Tibial artery (tissue), 4 donors: Measurements from ENCODE around the gene ID2.

Source experiments
- DNase-seq, 2 donors: peaks; one replicate each; pipeline ENCODE4 v3.0.0-alpha.2; 2019
- H3K27ac ChIP-seq, 2 donors: fragments of 200-600 bp; sonication (generic) in 1 of 2; 1 replicate in 1 of 2; 2 replicates in 1 of 2; pipeline ENCODE4 v1.5.1; 2018 to 2019; ENCODE audit warnings: mild to moderate bottlenecking in 1 of 2
- H3K27me3 ChIP-seq, 2 donors: fragments of 200-600 bp; sonication (generic) in 1 of 2; one replicate each; pipeline versions ENCODE4 v1.5.1 to v1.6.0; 2016 to 2019
- H3K36me3 ChIP-seq, 3 donors: fragments of 200-600 bp; sonication (generic) in 2 of 3; one replicate each; pipeline ENCODE4 v1.5.1; 2016 to 2019; ENCODE audit warnings: mild to moderate bottlenecking in 2 of 3
- H3K4me1 ChIP-seq, 4 donors: fragments of 200-600 bp; sonication (generic) in 2 of 4; 1 replicate in 3 of 4; 2 replicates in 1 of 4; pipeline ENCODE4 v1.5.1; 2016 to 2019
- H3K4me3 ChIP-seq, 2 donors: fragments of 200-600 bp; sonication (generic) in 1 of 2; 1 replicate in 1 of 2; 2 replicates in 1 of 2; pipeline ENCODE4 v1.5.1; 2018 to 2019; ENCODE audit warnings: mild to moderate bottlenecking in 2 of 2
- H3K9me3 ChIP-seq, 3 donors: fragments of 200-600 bp; sonication (generic) in 1 of 3; one replicate each; pipeline ENCODE4 v1.5.1; 2016 to 2019
- intact Hi-C: fragments of 100-400 bp; cut with DNase I; formaldehyde crosslinking; loops from one replicate; pipeline ENCODE4 v1.15.0; 2023; ENCODE audit warnings: low total_unique reads
- TF ChIP-seq, protein P1 (sequence below), 2 experiments: fragments of 200-600 bp in 1 of 2; fragments of 450-650 bp in 1 of 2; IDR thresholded peaks; one replicate each; pipeline ENCODE4 v1.5.1; 2017 to 2019; ENCODE audit warnings: antibody characterized with exemption in 2 of 2, mild to moderate bottlenecking in 1 of 2, moderate library complexity in 1 of 2

The ID2 gene

DNA sequence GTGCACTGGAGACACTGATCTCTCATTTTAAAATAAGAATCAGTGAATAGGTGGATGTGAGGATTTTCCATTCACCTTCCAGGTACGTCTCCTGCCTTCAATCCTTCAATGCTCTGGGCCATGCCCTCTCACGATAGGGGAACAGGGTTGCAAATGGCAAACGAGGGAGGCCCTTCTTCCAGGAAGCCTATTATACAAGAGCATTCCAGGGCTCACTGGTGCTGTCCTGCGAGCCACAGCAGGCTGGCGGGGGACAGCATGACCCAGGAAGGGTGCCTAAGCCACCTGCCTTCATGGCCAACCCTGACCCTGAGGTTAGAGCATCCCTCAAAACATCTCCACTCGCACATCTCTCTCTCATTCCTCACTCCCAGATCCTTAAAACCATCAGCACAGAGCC is 20.6 kb upstream of the ID2 start:
- intact Hi-C loops = no loop called here
- DNase-seq = peak in 1 of 2 donors; percentile 17
- no peaks in the 10 kb centered on the region for H3K9me3 ChIP-seq
- H3K36me3 ChIP-seq = no peaks in the 10 kb centered on the region
- TF ChIP-seq, protein P1, sequence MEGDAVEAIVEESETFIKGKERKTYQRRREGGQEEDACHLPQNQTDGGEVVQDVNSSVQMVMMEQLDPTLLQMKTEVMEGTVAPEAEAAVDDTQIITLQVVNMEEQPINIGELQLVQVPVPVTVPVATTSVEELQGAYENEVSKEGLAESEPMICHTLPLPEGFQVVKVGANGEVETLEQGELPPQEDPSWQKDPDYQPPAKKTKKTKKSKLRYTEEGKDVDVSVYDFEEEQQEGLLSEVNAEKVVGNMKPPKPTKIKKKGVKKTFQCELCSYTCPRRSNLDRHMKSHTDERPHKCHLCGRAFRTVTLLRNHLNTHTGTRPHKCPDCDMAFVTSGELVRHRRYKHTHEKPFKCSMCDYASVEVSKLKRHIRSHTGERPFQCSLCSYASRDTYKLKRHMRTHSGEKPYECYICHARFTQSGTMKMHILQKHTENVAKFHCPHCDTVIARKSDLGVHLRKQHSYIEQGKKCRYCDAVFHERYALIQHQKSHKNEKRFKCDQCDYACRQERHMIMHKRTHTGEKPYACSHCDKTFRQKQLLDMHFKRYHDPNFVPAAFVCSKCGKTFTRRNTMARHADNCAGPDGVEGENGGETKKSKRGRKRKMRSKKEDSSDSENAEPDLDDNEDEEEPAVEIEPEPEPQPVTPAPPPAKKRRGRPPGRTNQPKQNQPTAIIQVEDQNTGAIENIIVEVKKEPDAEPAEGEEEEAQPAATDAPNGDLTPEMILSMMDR (IDR thresholded peaks at IDR 0.05) = no peak
- H3K27ac ChIP-seq = peak overlapping the region in 1 of 2 donors; percentile 42
- H3K4me1 ChIP-seq = peaks cover 0 to 7% (median 0%) of the 10 kb centered on the region in 4 donors
- H3K4me3 ChIP-seq = no peak overlapping the region
- H3K27me3 ChIP-seq = no peaks in the 10 kb centered on the region

DNA sequence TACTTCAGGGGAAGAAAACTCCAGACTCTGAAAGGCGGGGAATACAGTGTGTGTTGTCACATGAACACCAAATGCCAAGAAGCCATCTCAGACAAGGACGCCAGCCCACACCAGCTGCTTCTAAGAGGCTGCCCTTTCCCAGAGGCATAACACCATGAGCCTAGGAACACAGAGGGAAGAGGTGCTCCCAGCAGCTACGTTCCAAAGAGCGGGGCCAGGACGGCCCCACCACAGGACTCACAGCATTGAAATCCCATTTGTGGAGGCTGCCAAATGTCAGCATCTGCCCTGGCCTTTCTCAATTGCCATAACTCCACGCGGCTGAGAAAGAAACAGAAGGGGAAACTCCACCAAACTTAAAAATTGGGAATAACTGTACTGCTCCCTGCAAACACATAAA is 20.1 kb upstream of the ID2 start:
- H3K9me3 ChIP-seq = no peaks in the 10 kb centered on the region
- H3K27ac ChIP-seq = peak overlapping the region; percentile 11 to 42
- no peaks in the 10 kb centered on the region for H3K36me3 ChIP-seq
- DNase-seq = peak in 1 of 2 donors; percentile 62
- peaks cover 0 to 7% (median 0%) of the 10 kb centered on the region in 4 donors for H3K4me1 ChIP-seq
- TF ChIP-seq, protein P1 (IDR thresholded peaks at IDR 0.05) = no peak
- intact Hi-C loops = no loop called here
- no peak overlapping the region for H3K4me3 ChIP-seq
- H3K27me3 ChIP-seq = no peaks in the 10 kb centered on the region

DNA sequence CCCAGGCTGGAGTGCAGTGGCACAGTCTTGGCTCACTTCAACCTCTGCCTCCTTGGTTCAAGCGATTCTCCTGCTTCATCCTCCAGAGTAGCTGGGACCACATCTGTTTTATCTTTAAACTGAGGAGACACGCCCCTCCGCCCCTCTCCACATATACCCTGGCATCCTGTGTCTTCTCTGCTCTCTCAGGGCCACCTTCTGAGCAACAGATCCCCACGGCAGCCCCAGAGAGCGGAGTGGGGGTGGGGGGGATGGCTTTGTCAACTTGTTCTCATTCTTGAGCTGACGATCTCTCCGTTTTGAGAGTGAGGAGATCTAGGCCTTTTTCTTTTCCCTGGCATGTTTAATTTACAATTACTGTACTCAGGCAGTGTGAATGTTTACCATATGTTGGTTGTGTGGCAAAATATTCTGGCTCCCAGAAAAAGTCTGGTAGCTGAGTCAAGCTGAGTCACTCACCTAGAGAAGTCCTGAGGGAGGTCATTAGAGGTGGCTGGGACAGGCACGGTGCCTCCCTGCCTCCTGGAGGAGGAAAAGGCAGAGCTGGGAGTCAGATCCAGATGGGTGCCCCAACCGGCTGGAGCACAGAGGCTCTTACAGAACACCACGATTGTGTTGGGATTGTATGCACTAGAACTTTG is 19.5 kb upstream of the ID2 start:
- H3K4me1 ChIP-seq = peaks cover 0 to 7% (median 0%) of the 10 kb centered on the region in 4 donors
- H3K36me3 ChIP-seq = no peaks in the 10 kb centered on the region
- H3K27me3 ChIP-seq = no peaks in the 10 kb centered on the region
- DNase-seq = no peak
- H3K4me3 ChIP-seq = no peak overlapping the region
- peak overlapping the region in 1 of 2 donors; percentile 11 for H3K27ac ChIP-seq
- intact Hi-C loops = no loop called here
- H3K9me3 ChIP-seq = no peaks in the 10 kb centered on the region
- TF ChIP-seq, protein P1 (IDR thresholded peaks at IDR 0.05) = no peak

DNA sequence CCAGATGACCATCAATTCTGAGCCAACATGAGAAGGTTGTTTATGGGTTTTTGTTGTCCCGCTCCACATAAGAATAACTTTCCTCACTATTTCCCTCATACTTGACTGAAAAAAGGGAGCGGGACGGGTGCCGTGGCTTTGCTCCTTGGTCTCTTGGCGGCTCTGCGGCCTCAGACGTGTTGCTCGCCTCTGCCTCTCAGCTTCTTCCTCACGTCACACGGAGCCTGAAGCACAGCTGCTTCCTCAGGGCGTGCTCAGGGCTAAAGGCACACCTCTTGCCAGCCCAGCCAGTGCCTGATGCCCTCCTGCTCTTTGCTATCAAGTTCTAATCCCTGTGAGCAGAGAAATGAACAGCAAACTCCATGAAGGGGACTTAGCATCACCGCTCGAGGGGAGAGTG is 17.9 kb upstream of the ID2 start:
- TF ChIP-seq, protein P1 (IDR thresholded peaks at IDR 0.05) = no peak
- Histone ChIP-seq H3K4me3 (no peak overlapping the region), H3K9me3 (no peaks in the 10 kb centered on the region), H3K27me3 (no peaks in the 10 kb centered on the region), H3K4me1 (peaks cover 0 to 9% (median 0%) of the 10 kb centered on the region in 4 donors), H3K36me3 (no peaks in the 10 kb centered on the region), H3K27ac (no peak overlapping the region)
- intact Hi-C loops = no loop called here
- no peak for DNase-seq

DNA sequence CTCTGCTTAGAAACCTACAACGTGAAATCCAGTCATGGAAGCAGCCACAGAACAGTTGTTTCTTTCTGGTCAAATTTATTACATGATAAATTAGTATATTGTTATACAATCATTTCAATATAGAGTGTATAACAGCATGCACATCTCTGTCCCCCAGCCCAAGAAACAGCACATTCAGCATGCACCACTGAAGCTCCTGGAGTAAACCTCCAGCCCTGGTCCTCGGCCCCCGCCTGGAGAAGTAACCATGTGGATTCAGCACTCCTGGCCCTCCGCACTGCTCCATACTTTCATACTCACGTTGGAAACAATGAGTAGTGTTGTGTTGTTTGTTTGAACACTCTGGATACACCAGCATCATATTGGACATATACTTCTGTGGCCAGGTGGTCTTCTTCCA is 15.3 kb upstream of the ID2 start:
- no peaks in the 10 kb centered on the region for H3K9me3 ChIP-seq
- DNase-seq = no peak
- H3K4me1 ChIP-seq = peaks cover 0 to 16% (median 0%) of the 10 kb centered on the region in 4 donors
- no peak overlapping the region for H3K27ac ChIP-seq
- intact Hi-C loops = no loop called here
- H3K27me3 ChIP-seq = no peaks in the 10 kb centered on the region
- TF ChIP-seq, protein P1 (IDR thresholded peaks at IDR 0.05) = no peak
- no peak overlapping the region for H3K4me3 ChIP-seq
- H3K36me3 ChIP-seq = no peaks in the 10 kb centered on the region
